CD4-positive, alpha-beta T cell treated with Interleukin-17A for 4 hours (primary cell): ENCODE measurements around the gene UNC119B.
"Not testable (repeated sequence)": the region's sequence is repeated elsewhere in the genome, so short reads cannot be mapped to it uniquely, and the experiment has no call there.

ENCODE experiments used
- DNase-seq: peaks from one replicate; pipeline ENCODE4 v3.0.0-alpha.2; 2020; ENCODE audit warnings: mixed read lengths

The UNC119B gene

GRCh38 chr12:120720234-120720986 is 10.2 kb downstream of the UNC119B start:
- no peak for DNase-seq

GRCh38 chr12:120720987-120721801 is 10.9 kb downstream of the UNC119B start:
- DNase-seq: no peak

- DNase-seq: no peak
These were observed 11.6 kb downstream of the UNC119B start for GRCh38 chr12:120721866-120722265.

- no peak for DNase-seq
These were observed 12.5 kb downstream of the UNC119B start for GRCh38 chr12:120722784-120723183.

GRCh38 chr12:120724720-120725119 is 14.5 kb downstream of the UNC119B start:
- DNase-seq: no peak

GRCh38 chr12:120725151-120725658 is 14.9 kb downstream of the UNC119B start:
- DNase-seq: no peak

GRCh38 chr12:120725659-120726509 is 15.6 kb downstream of the UNC119B start, which contains the start of gene ACADS:
Gene ACADS (plus strand): TSS chr12:120725826. CDS start chr12:120725886, 60 bp downstream.
- DNase-seq: peak; percentile 96

- DNase-seq: no peak
These were observed 16.2 kb downstream of the UNC119B start for GRCh38 chr12:120726510-120726793.

- DNase-seq: no peak
These were observed 16.7 kb downstream of the UNC119B start for GRCh38 chr12:120726961-120727360.

- DNase-seq: not testable (repeated sequence)
These were observed 21.9 kb downstream of the UNC119B start for GRCh38 chr12:120732198-120732597.

- no peak for DNase-seq
These were observed 23.3 kb downstream of the UNC119B start for GRCh38 chr12:120733574-120733973.

GRCh38 chr12:120734210-120734609 is 24.0 kb downstream of the UNC119B start:
- no peak for DNase-seq

- no peak for DNase-seq
These were observed 24.9 kb downstream of the UNC119B start for GRCh38 chr12:120735181-120735580.

GRCh38 chr12:120736404-120737331 is 26.4 kb downstream of the UNC119B start:
- DNase-seq: no peak

- DNase-seq: no peak
These were observed 27.4 kb downstream of the UNC119B start for GRCh38 chr12:120737557-120738251.

- DNase-seq: no peak
These were observed 28.2 kb downstream of the UNC119B start for GRCh38 chr12:120738252-120739030.

GRCh38 chr12:120739031-120739762 is 28.9 kb downstream of the UNC119B start:
- DNase-seq: no peak

- no peak for DNase-seq
These were observed 29.8 kb downstream of the UNC119B start for GRCh38 chr12:120739821-120740613.

- no peak for DNase-seq
These were observed 30.6 kb downstream of the UNC119B start for GRCh38 chr12:120740871-120741270.
